Measurements from ENCODE around the gene ILKAP. TPM values are rescaled to one million over a fixed set of nuclear protein-coding genes. Genes with fewer than 3 reads are reported as not detected.

The ILKAP gene
- total RNA-seq, 1 experiment from 2014 or later = 41.5 TPM

DNA sequence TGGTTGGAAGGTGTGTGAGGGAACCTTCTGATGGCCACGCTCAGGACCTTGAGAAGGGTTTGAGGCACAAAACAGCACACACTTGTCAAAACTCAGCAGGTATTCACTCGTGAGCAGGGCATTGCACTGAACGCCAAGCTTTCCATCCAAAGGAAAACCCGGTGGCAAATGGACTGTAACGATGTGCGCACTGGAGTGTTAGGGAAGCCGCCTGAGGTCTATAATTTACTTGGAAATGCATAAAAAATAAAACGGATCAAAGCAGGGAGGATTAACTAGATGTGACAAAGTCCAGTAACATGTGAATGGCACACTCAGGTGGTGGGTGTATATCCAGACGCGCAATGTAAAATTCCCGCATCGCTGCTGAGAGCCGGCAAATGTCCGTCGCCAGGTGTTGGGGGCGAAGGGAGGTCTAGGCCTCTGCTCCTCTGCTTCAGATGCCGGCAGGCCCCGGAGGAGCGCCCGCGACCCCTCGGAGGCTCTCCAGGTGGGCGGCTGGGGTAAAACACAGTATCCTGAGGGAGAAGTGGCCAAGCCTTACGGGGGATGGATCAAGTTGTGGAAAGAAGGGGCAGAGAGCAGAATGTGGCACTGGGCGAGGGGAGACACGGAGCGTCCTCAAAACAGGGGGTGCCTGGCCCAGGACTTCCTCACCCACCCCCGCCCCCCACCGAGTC lies 21.0 kb upstream of the ILKAP start:
- no peak overlapping the region for H3K4me3 Mint-ChIP-seq
- Histone ChIP-seq H3K56ac (ENCODE audit: insufficient read length, low read depth, low read length) (no peak overlapping the region), H3K4me2 (ENCODE audit: insufficient read depth, insufficient read length, low read length) (no peak overlapping the region), H3K27me3 (ENCODE audit: insufficient read depth, low read length) (no peaks in the 10 kb centered on the region), H2BK5ac (ENCODE audit: insufficient read length, low read length) (no peak overlapping the region), H3T11ph (ENCODE audit: low read length) (no peak overlapping the region), H3K27ac (ENCODE audit: insufficient read length, low read depth, low read length) (no peak overlapping the region), H4K5ac (ENCODE audit: insufficient read length, low read depth, low read length) (no peak overlapping the region), H2BK12ac (ENCODE audit: insufficient read length, low read depth, low read length) (no peak overlapping the region), H2BK20ac (ENCODE audit: low read depth, low read length, poor library complexity, severe bottlenecking) (no peak overlapping the region), H3K79me1 (ENCODE audit: insufficient read depth, low read depth, low read length, poor library complexity, severe bottlenecking) (no peaks in the 10 kb centered on the region), H3K23me2 (ENCODE audit: insufficient read length, low read depth, low read length, poor library complexity, severe bottlenecking) (no peaks in the 10 kb centered on the region), H4K91ac (ENCODE audit: insufficient read length, low read depth, low read length) (no peak overlapping the region), H2BK120ac (ENCODE audit: low read depth, low read length, poor library complexity, severe bottlenecking) (no peak overlapping the region), H4K8ac (replicated peaks; ENCODE audit: insufficient read length, low read depth, low read length) (no peak overlapping the region), H3K14ac (ENCODE audit: insufficient read depth, low read length) (no peak overlapping the region), H3K4me1 (ENCODE audit: insufficient read depth, low read length) (no peaks in the 10 kb centered on the region), H3K23ac (ENCODE audit: insufficient read length, low read depth, low read length) (no peak overlapping the region), H3K9me3 (ENCODE audit: control insufficient read depth, low read depth, low read length) (no peaks in the 10 kb centered on the region), H3K4ac (ENCODE audit: low read depth, low read length) (no peak overlapping the region), H2AFZ (ENCODE audit: low read length) (no peak overlapping the region), H4K20me1 (ENCODE audit: control insufficient read depth, insufficient read depth, insufficient read length) (no peaks in the 10 kb centered on the region), H3K9ac (ENCODE audit: extremely low read depth, insufficient read length, low read length) (no peak overlapping the region), H3K79me2 (ENCODE audit: insufficient read depth, low read length) (no peaks in the 10 kb centered on the region), H3K18ac (ENCODE audit: insufficient read length, low read depth, low read length) (no peak overlapping the region), H2AK5ac (ENCODE audit: insufficient read length, low read length) (no peak overlapping the region), H2BK15ac (ENCODE audit: low read depth, low read length) (no peak overlapping the region)
- H3K27me3 Mint-ChIP-seq (ENCODE audit: low read depth) = peaks cover 18% of the 10 kb centered on the region
- H3K4me1 Mint-ChIP-seq = peaks cover 9% of the 10 kb centered on the region in 2 experiments
- WGBS (ENCODE audit: extremely low coverage, insufficient read length, low lambda C conversion rate) = no CpG with 5 or more reads among the region's 29 CpGs
- no peak overlapping the region for H3K27ac Mint-ChIP-seq
- H3K9me3 Mint-ChIP-seq = no peaks in the 10 kb centered on the region; a peak in 1 of 5 replicates
- no peak for DNase-seq
- no peak for TF ChIP-seq CTCF (conservative IDR thresholded peaks at IDR 0.05)
- H3K36me3 Mint-ChIP-seq (ENCODE audit: insufficient read depth in 1 of 3, low read depth in 3 of 3) = peaks cover 0 to 2% (median 0%) of the 10 kb centered on the region in 3 experiments; a peak in 2 of 7 replicates

Measured in H9 (cell line).